HepG2 (cell line): ENCODE results near the gene KRTAP5-8. TPM values are rescaled to one million over a fixed set of nuclear protein-coding genes. Genes with fewer than 3 reads are reported as not detected.
A peak's percentile ranks its signal among the peaks of the same experiment; 100 is the strongest.

Experiments used
- BATF2 ChIP-seq: sonication (generic); formaldehyde crosslinking; IDR thresholded peaks from 2 replicates; pipeline ENCODE4 v1.8.0; 2022; ENCODE audit warnings: mild to moderate bottlenecking, missing genetic modification reagents, moderate library complexity
- BORCS8-MEF2B ChIP-seq: sonication (generic); formaldehyde crosslinking; IDR thresholded peaks from 2 replicates; pipeline ENCODE4 v1.8.0; 2022; ENCODE audit warnings: mild to moderate bottlenecking, missing genetic modification reagents
- ELF3 ChIP-seq: IDR thresholded peaks from 2 replicates; pipeline ENCODE4 v1.6.1; 2016; ENCODE audit warnings: missing genetic modification reagents, missing compliant biosample characterization
- GPN1 ChIP-seq: sonication (generic); formaldehyde crosslinking; IDR thresholded peaks from 2 replicates; pipeline ENCODE4 v1.5.1; 2020; ENCODE audit warnings: missing genetic modification reagents, borderline replicate concordance
- HDAC1 ChIP-seq: sonication (generic); formaldehyde crosslinking; IDR thresholded peaks from 2 replicates; pipeline ENCODE4 v1.5.1; 2020; ENCODE audit warnings: mild to moderate bottlenecking, missing genetic modification reagents
- MBD4 ChIP-seq: IDR thresholded peaks from 2 replicates; pipeline ENCODE4 v1.6.1; 2012; ENCODE audit warnings: low read length, inconsistent platforms, borderline replicate concordance
- MEIS1 ChIP-seq: sonication (generic); formaldehyde crosslinking; IDR thresholded peaks from 2 replicates; pipeline ENCODE4 v1.9.0; 2021; ENCODE audit warnings: mild to moderate bottlenecking, missing genetic modification reagents, moderate library complexity, borderline replicate concordance
- SAP130 ChIP-seq: IDR thresholded peaks from 2 replicates; pipeline ENCODE4 v1.6.1; 2016; ENCODE audit warnings: low read depth
- SOX5 ChIP-seq: IDR thresholded peaks from 2 replicates; pipeline ENCODE4 v1.6.1; 2016; ENCODE audit warnings: borderline replicate concordance
- TEAD3 ChIP-seq: optimal IDR thresholded peaks from 2 replicates; pipeline ENCODE3; 2016; ENCODE audit warnings: borderline replicate concordance
- ZNF207 ChIP-seq: fragments of 450-650 bp; IDR thresholded peaks from 2 replicates; pipeline ENCODE4 v1.6.1; 2016; ENCODE audit warnings: antibody characterized with exemption, borderline replicate concordance
- ZNF318 ChIP-seq: sonication (generic); formaldehyde crosslinking; IDR thresholded peaks from 2 replicates; pipeline ENCODE4 v1.4.0; 2020; ENCODE audit warnings: mild to moderate bottlenecking, missing genetic modification reagents
- ZNF335 ChIP-seq: sonication (generic); formaldehyde crosslinking; IDR thresholded peaks from 2 replicates; pipeline ENCODE4 v1.4.0; 2020; ENCODE audit warnings: missing genetic modification reagents
- ZNF629 ChIP-seq: sonication (generic); formaldehyde crosslinking; conservative IDR thresholded peaks from 2 replicates; pipeline ENCODE4 v1.5.0; 2020; ENCODE audit warnings: missing genetic modification reagents
- ZNF713 ChIP-seq: sonication (generic); formaldehyde crosslinking; IDR thresholded peaks from 2 replicates; pipeline ENCODE4 v1.4.0; 2020; ENCODE audit warnings: mild to moderate bottlenecking, missing genetic modification reagents
- polyA plus RNA-seq, 8 experiments: library from polyadenylated mRNA; depleted of rRNA in 3 of 8; stranded (reverse) in 7 of 8; unstranded in 1 of 8; fragments of >200 nt; fragmentation: Illumina TruSeq in 4 of 8; extraction: Trizol in 4 of 8; gene quantifications; 2 replicates each; pipeline versions ENCODE4 v1.2.1 to v1.2.3, GENCODE V29; 2011 to 2016; ENCODE audit warnings: low read depth in 4 of 8, missing spikeins in 1 of 8, mixed read lengths in 1 of 8; ENCODE audit not compliant: insufficient read depth in 1 of 8
- total RNA-seq, 5 experiments: library from RNA; depleted of rRNA; stranded (reverse); fragments of >200 nt; fragmentation: Illumina TruSeq; extraction: Trizol; gene quantifications; 2 replicates each; pipeline ENCODE4 v1.2.3, GENCODE V29; 2016; ENCODE audit warnings: low read depth in 1 of 5
- TF ChIP-seq, protein P1 (sequence below): sonication (generic); formaldehyde crosslinking; IDR thresholded peaks from 2 replicates; pipeline ENCODE4 v1.5.1; 2020; ENCODE audit warnings: missing genetic modification reagents, mild to moderate bottlenecking, borderline replicate concordance

KRTAP5-8 gene
- total and polyA plus RNA-seq, 2 of the 13 experiments (the other 11 are each of a cell fraction or from before 2014, with no cell fraction given), result 0.20 TPM; not detected in 1

DNA sequence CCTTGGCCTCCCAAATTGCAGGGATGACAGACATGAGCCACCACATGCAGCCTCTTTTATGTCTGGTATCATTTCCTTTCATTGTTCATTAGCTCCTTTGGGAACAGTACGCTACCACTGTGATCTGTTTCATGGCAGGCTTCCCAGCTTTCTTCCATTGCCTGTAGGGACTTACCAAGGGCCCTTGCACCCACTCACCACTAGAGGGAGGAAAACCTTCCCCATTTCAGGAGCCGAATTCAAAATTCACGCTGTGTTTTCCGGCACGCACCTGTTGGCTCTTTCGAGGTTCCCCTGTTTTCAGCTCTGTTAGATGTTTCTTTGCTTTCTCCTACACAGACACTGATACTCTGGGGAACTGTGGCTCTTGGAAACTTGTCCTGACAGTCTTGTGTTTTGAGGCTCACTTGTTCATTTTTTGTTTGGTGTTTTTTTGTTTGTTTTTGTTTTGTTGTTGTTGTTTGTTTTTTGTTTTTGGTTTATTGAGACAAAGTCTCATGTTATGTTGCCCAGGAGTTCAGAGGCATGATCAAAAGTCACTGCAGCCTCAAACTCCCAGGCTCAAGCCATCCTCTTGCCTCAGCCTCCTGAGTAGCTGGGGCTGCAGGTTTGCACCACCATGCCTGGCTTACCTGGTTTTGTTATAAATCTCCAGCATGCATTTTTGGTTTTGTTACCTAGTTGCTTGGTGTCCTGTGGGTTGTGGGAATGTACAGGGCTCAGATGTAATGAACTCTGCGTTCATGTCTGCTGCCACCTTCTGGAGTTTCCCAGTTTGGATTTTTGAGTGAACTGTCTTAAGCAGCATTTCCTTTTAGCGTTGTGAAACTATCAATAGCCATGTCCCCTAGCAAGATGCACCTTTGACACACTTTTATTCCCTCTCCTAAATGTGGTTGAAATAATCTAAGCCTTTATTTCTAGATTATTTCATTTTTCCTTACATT lies 42.5 kb downstream of the KRTAP5-8 start (continued):
- TF ChIP-seq ELF3 (peak; percentile 42; the same call in 1 of the 2 replicates), SAP130 (CRISPR knock-in tag) (0 out of 2 replicates have a peak, but pooled peaks have one; percentile 9), GPN1 (CRISPR knock-in tag) (no peak), HDAC1 (CRISPR knock-in tag) (peak; percentile 41; the same call in 1 of the 2 replicates), ZNF318 (CRISPR knock-in tag) (no peak), BORCS8-MEF2B (CRISPR knock-in tag) (no peak), BATF2 (CRISPR knock-in tag) (no peak), ZNF629 (no peak), ZNF207 (no peak), ZNF335 (CRISPR knock-in tag) (no peak), ZNF713 (CRISPR knock-in tag) (no peak), TEAD3 (CRISPR knock-in tag) (no peak), MBD4 (no peak), MEIS1 (CRISPR knock-in tag) (no peak), SOX5 (no peak)
- TF ChIP-seq, protein P1, sequence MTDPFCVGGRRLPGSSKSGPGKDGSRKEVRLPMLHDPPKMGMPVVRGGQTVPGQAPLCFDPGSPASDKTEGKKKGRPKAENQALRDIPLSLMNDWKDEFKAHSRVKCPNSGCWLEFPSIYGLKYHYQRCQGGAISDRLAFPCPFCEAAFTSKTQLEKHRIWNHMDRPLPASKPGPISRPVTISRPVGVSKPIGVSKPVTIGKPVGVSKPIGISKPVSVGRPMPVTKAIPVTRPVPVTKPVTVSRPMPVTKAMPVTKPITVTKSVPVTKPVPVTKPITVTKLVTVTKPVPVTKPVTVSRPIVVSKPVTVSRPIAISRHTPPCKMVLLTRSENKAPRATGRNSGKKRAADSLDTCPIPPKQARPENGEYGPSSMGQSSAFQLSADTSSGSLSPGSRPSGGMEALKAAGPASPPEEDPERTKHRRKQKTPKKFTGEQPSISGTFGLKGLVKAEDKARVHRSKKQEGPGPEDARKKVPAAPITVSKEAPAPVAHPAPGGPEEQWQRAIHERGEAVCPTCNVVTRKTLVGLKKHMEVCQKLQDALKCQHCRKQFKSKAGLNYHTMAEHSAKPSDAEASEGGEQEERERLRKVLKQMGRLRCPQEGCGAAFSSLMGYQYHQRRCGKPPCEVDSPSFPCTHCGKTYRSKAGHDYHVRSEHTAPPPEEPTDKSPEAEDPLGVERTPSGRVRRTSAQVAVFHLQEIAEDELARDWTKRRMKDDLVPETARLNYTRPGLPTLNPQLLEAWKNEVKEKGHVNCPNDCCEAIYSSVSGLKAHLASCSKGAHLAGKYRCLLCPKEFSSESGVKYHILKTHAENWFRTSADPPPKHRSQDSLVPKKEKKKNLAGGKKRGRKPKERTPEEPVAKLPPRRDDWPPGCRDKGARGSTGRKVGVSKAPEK (CRISPR knock-in tag), result no peak
